ENCODE measurements around the gene ZNF177.
A peak's percentile ranks its signal among the peaks of the same experiment; 100 is the strongest.

- TF ChIP-seq CTCF (IDR thresholded peaks at IDR 0.05): peak; percentile 67
- TF ChIP-seq POLR2AphosphoS5 (IDR thresholded peaks at IDR 0.05; ENCODE audit: low read depth, low read length): no peak
- no peak for TF ChIP-seq REST (IDR thresholded peaks at IDR 0.05; ENCODE audit: insufficient read depth in 1 of 2, low read depth in 2 of 2, low read length in 1 of 2)
- no peak for TF ChIP-seq TCF7L2 (IDR thresholded peaks at IDR 0.05; ENCODE audit: low read depth, low read length)
- TF ChIP-seq SIN3A (IDR thresholded peaks at IDR 0.05; ENCODE audit: borderline replicate concordance, insufficient read depth, low read depth, low read length): no peak
These were observed 68.7 kb downstream of the ZNF177 start for GRCh38 chr19:9431475-9431874.

Data from Panc1 (cell line).